ENCODE measurements around the gene GCN1.

DNA sequence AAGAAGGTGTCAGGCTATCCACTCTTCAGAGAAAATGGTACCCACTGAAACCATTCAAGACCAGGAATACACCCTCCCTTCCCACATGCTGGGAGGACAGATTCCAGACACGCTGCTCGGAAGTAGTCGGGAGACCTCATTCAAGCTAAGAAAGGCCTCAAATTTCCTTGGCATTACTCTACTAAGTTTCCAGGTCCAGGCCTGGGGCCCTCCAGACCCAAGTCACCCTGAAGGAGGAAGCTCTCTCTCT is 33.5 kb upstream of the GCN1 start:
- TF ChIP-seq, protein P1, sequence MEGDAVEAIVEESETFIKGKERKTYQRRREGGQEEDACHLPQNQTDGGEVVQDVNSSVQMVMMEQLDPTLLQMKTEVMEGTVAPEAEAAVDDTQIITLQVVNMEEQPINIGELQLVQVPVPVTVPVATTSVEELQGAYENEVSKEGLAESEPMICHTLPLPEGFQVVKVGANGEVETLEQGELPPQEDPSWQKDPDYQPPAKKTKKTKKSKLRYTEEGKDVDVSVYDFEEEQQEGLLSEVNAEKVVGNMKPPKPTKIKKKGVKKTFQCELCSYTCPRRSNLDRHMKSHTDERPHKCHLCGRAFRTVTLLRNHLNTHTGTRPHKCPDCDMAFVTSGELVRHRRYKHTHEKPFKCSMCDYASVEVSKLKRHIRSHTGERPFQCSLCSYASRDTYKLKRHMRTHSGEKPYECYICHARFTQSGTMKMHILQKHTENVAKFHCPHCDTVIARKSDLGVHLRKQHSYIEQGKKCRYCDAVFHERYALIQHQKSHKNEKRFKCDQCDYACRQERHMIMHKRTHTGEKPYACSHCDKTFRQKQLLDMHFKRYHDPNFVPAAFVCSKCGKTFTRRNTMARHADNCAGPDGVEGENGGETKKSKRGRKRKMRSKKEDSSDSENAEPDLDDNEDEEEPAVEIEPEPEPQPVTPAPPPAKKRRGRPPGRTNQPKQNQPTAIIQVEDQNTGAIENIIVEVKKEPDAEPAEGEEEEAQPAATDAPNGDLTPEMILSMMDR (conservative IDR thresholded peaks at IDR 0.05) = no peak
- no peak for TF ChIP-seq EZH2 (IDR thresholded peaks at IDR 0.05; ENCODE audit: low read depth)

All from PC-9 (cell line).